ENCODE measurements around the gene TK2. TPM values are rescaled to one million over a fixed set of nuclear protein-coding genes. Genes with fewer than 3 reads are reported as not detected.

TK2 gene
- total and polyA plus RNA-seq, 9 of the 15 experiments (the other 6 are each of a cell fraction or from before 2014, with no cell fraction given) = 1.1 to 10.2 (median 5.3) TPM

- Histone ChIP-seq H3K4me2 (ENCODE audit: insufficient read depth, low read length) (no peak overlapping the region), H4K20me1 (replicated peaks; ENCODE audit: control insufficient read depth, insufficient read depth, low read length) (no peaks in the 10 kb centered on the region; the same call in 1 of the 2 replicates), H3K27ac (ENCODE audit: extremely low read depth, low read depth, low read length) (no peak overlapping the region), H3K4me3 (no peak overlapping the region), H2AFZ (ENCODE audit: low read depth, low read length) (no peak overlapping the region), H3K79me2 (ENCODE audit: control insufficient read depth, insufficient read depth, low read length) (no peaks in the 10 kb centered on the region), H3K27me3 (ENCODE audit: control insufficient read depth in 2 of 2, insufficient read depth in 2 of 2, low read length in 2 of 2) (peaks cover 7 to 36% of the 10 kb centered on the region in 2 experiments; a peak in 4 of 5 replicates), H3K9ac (ENCODE audit: insufficient read depth in 1 of 2, low read depth in 2 of 2, low read length in 2 of 2) (no peak overlapping the region), H3K4me1 (replicated peaks in 1 of 2; ENCODE audit: control insufficient read depth in 2 of 2, insufficient read depth in 2 of 2, low read length in 2 of 2) (peaks cover 0 to 6% of the 10 kb centered on the region in 2 experiments; a peak in 2 of 5 replicates), H3K36me3 (ENCODE audit: control insufficient read depth, insufficient read depth, low read length) (no peaks in the 10 kb centered on the region), H3K9me1 (ENCODE audit: control insufficient read depth, insufficient read depth, low read length) (no peaks in the 10 kb centered on the region), H3K9me3 (replicated peaks; ENCODE audit: control insufficient read depth, insufficient read depth, low read depth, low read length) (no peaks in the 10 kb centered on the region)
- ATAC-seq (no peak), FAIRE-seq (no peak), DNase-seq (ENCODE audit: extremely low read depth in 1 of 4, low spot score in 3 of 4) (no peak)
- BruUV-seq (replicated peaks) = no TSS peak
- POLR2A ChIA-PET = interaction anchor here (0.7 to 1.3 kb wide), 2 partner anchors 14 to 249 kb away, joined by 3 to 4 read pairs; no protein-coding TSS in a partner anchor
- intact Hi-C loops (cut with micrococcal nuclease) = no loop called here
- CTCF ChIA-PET (ENCODE audit: low intra/inter-chr PET ratio) = no interaction called here
- WGBS (ENCODE audit: insufficient coverage, low coverage, missing lambda C conversion rate) = 4% methylated on average over 7 of the region's 7 CpGs
- in situ Hi-C loops (cut with MboI) = no loop called here
- no peak for TF ChIP-seq MNT (conservative IDR thresholded peaks at IDR 0.05)
- TF ChIP-seq HEY1 (CRISPR knock-in tag; IDR thresholded peaks at IDR 0.05; ENCODE audit: borderline replicate concordance) = no peak
- no peak for TF ChIP-seq ATF7 (IDR thresholded peaks at IDR 0.05)
- TF ChIP-seq NRF1 (conservative IDR thresholded peaks at IDR 0.05 in 1 of 2, IDR thresholded peaks at IDR 0.05 in 1 of 2) = no peak
- no peak for TF ChIP-seq ZNF23 (CRISPR knock-in tag; IDR thresholded peaks at IDR 0.05)
- TF ChIP-seq MGA (IDR thresholded peaks at IDR 0.05) = no peak
- no peak for TF ChIP-seq GMEB1 (CRISPR knock-in tag; IDR thresholded peaks at IDR 0.05)
- TF ChIP-seq CGGBP1 (CRISPR knock-in tag; IDR thresholded peaks at IDR 0.05) = no peak
These were observed 58.2 kb downstream of the TK2 start for GRCh38 chr16:66491716-66492064.
